Left lung (tissue), 10 donors: Measurements from ENCODE around the gene WHRN. TPM values are rescaled to one million over a fixed set of nuclear protein-coding genes. Genes with fewer than 3 reads are reported as not detected.

Experiments used
- ATAC-seq: fragments of 200-7000 bp; cut with Tn5 transposase; one replicate; pipeline ENCODE4 v1.9.1; 2020; ENCODE audit warnings: moderate library complexity
- DNase-seq, 4 donors: peaks; one replicate each; pipeline ENCODE4 v3.0.0-alpha.2; 2013 to 2020
- H3K27ac ChIP-seq, 2 donors: fragments of 200-600 bp; sonication (generic) in 1 of 2; one replicate each; pipeline versions ENCODE4 v1.5.0 to v1.8.0; 2020 to 2021
- H3K27me3 ChIP-seq, 2 donors: fragments of 200-600 bp; sonication (generic) in 1 of 2; one replicate each; pipeline versions ENCODE4 v1.5.0 to v1.8.0; 2020 to 2021
- H3K36me3 ChIP-seq, 2 donors: fragments of 200-600 bp; sonication (generic) in 1 of 2; one replicate each; pipeline versions ENCODE4 v1.5.0 to v1.8.0; 2020 to 2021
- H3K4me1 ChIP-seq, 2 donors: fragments of 200-600 bp; one replicate each; pipeline ENCODE4 v1.8.0; 2021
- H3K4me3 ChIP-seq, 2 donors: fragments of 200-600 bp; sonication (generic) in 1 of 2; one replicate each; pipeline versions ENCODE4 v1.5.0 to v1.8.0; 2020 to 2021; ENCODE audit warnings: mild to moderate bottlenecking in 1 of 2
- H3K9me3 ChIP-seq, 2 donors: fragments of 200-600 bp; sonication (generic) in 1 of 2; one replicate each; pipeline versions ENCODE4 v1.5.0 to v1.8.0; 2020 to 2021
- CTCF ChIP-seq, 2 donors: fragments of 200-600 bp; sonication (generic) in 1 of 2; IDR thresholded peaks; one replicate each; pipeline versions ENCODE4 v1.5.0 to v1.8.0; 2021; ENCODE audit warnings: antibody characterized with exemption in 2 of 2
- intact Hi-C, 2 donors: fragments of 100-400 bp; cut with DNase I; formaldehyde crosslinking; loops; one replicate each; pipeline versions ENCODE4 v1.11.2 to v1.14.2; 2022
- polyA plus RNA-seq, 6 donors: library from polyadenylated mRNA; unstranded; fragments of 120-200 nt; gene quantifications; one replicate each; pipeline ENCODE4 v1.2.1, GENCODE V29; 2013; ENCODE audit not compliant: insufficient read length in 6 of 6
- total RNA-seq, 2 donors: library from RNA; stranded (reverse); fragmentation: NEBNext Ultra II Directional; extraction: Animal tissue kit (Norgen Biotek cat#: 25700); gene quantifications; one replicate each; pipeline ENCODE4 v1.2.1, GENCODE V29; 2021
- donor health status: DM: no; HTN: yes; CAD: no.
- donor health status: DM: no; HTN: no; CAD: no.

WHRN gene
- total and polyA plus RNA-seq, 8 donors: 5.1 to 17.3 (median 10.7) TPM

- H3K27me3 ChIP-seq: no peaks in the 10 kb centered on the region
- H3K4me1 ChIP-seq: no peaks in the 10 kb centered on the region
- H3K4me3 ChIP-seq: no peak overlapping the region
- DNase-seq (no peak), ATAC-seq (no peak)
- intact Hi-C loops: no loop called here
- H3K36me3 ChIP-seq: no peaks in the 10 kb centered on the region
- no peaks in the 10 kb centered on the region for H3K9me3 ChIP-seq
- TF ChIP-seq CTCF (IDR thresholded peaks at IDR 0.05): no peak
- no peak overlapping the region for H3K27ac ChIP-seq
Measured at GRCh38 chr9:114432323-114433067, 72.8 kb downstream of the WHRN start.

GRCh38 chr9:114431770-114432169 is 73.5 kb downstream of the WHRN start:
- intact Hi-C loops: no loop called here

GRCh38 chr9:114431003-114431402 is 74.3 kb downstream of the WHRN start:
- no peak for ATAC-seq
- no peaks in the 10 kb centered on the region for H3K4me1 ChIP-seq
- no peaks in the 10 kb centered on the region for H3K36me3 ChIP-seq
- no peak for DNase-seq
- intact Hi-C loops: no loop called here
- no peak overlapping the region for H3K4me3 ChIP-seq
- no peaks in the 10 kb centered on the region for H3K9me3 ChIP-seq
- H3K27me3 ChIP-seq: no peaks in the 10 kb centered on the region
- TF ChIP-seq CTCF (IDR thresholded peaks at IDR 0.05): no peak
- H3K27ac ChIP-seq: no peak overlapping the region

More at GRCh38 chr9:114431770-114432169, 73.5 kb downstream of the WHRN start:
- Histone ChIP-seq H3K4me3 (no peak overlapping the region), H3K36me3 (no peaks in the 10 kb centered on the region), H3K27ac (no peak overlapping the region), H3K4me1 (no peaks in the 10 kb centered on the region), H3K9me3 (no peaks in the 10 kb centered on the region), H3K27me3 (no peaks in the 10 kb centered on the region)
- DNase-seq: no peak
- ATAC-seq: no peak
- no peak for TF ChIP-seq CTCF (IDR thresholded peaks at IDR 0.05)

GRCh38 chr9:114430457-114430856 is 74.8 kb downstream of the WHRN start:
- ATAC-seq (no peak), DNase-seq (no peak)
- intact Hi-C loops: no loop called here
- Histone ChIP-seq H3K4me1 (no peaks in the 10 kb centered on the region), H3K4me3 (no peak overlapping the region), H3K27me3 (no peaks in the 10 kb centered on the region), H3K9me3 (no peaks in the 10 kb centered on the region), H3K36me3 (no peaks in the 10 kb centered on the region), H3K27ac (no peak overlapping the region)
- TF ChIP-seq CTCF (IDR thresholded peaks at IDR 0.05): no peak

- no peaks in the 10 kb centered on the region for H3K9me3 ChIP-seq
- no peak for TF ChIP-seq CTCF (IDR thresholded peaks at IDR 0.05)
- no peak for DNase-seq
- ATAC-seq: no peak
- no peaks in the 10 kb centered on the region for H3K27me3 ChIP-seq
- no peak overlapping the region for H3K27ac ChIP-seq
- H3K4me1 ChIP-seq: no peaks in the 10 kb centered on the region
- H3K4me3 ChIP-seq: no peak overlapping the region
- intact Hi-C loops: no loop called here
- H3K36me3 ChIP-seq: no peaks in the 10 kb centered on the region
Measured at GRCh38 chr9:114429488-114429887, 75.8 kb downstream of the WHRN start.
